ENCODE data around the gene RUNX3.

GRCh38 chr1:24872061-24872850 lies 57.8 kb downstream of the RUNX3 start:
- no peak for TF ChIP-seq EGR1 (IDR thresholded peaks at IDR 0.05; ENCODE audit: low read depth)
- TF ChIP-seq CTCF (IDR thresholded peaks at IDR 0.05 in 2 of 3, conservative IDR thresholded peaks at IDR 0.05 in 1 of 3; ENCODE audit: borderline replicate concordance in 1 of 3, insufficient read depth in 1 of 3, low read depth in 2 of 3, low read length in 2 of 3) = no peak
- no peak for TF ChIP-seq FOSL1 (IDR thresholded peaks at IDR 0.05; ENCODE audit: low read depth)
- TF ChIP-seq CEBPB (IDR thresholded peaks at IDR 0.05; ENCODE audit: low read depth) = no peak
